PC-3 (cell line): Measurements from ENCODE around the gene PNMA1.

Experiments
- CTCF ChIP-seq: fragments of 300-600 bp; sonication (generic); conservative IDR thresholded peaks from 2 replicates; pipeline ENCODE4 v1.5.1; 2017; ENCODE audit warnings: antibody characterized with exemption, low read depth, mild to moderate bottlenecking, low read length
- EZH2phosphoT487 ChIP-seq: fragments of 300-600 bp; sonication (generic); IDR thresholded peaks from 2 replicates; pipeline ENCODE4 v1.6.1; 2018; ENCODE audit warnings: mild to moderate bottlenecking, antibody characterized with exemption, low read length, borderline replicate concordance

GRCh38 chr14:73746520-73747378, 32.6 kb upstream of the PNMA1 start:
- TF ChIP-seq EZH2phosphoT487 (no peak), CTCF (0 out of 2 replicates have a peak, but pooled peaks have one; percentile 11)
